ENCODE data around the gene ARF1.

ARF1 gene

GRCh38 chr1:228140724-228141225 lies 58.3 kb downstream of the ARF1 start:
- TF ChIP-seq FOXM1 (IDR thresholded peaks at IDR 0.05; ENCODE audit: borderline replicate concordance, low read depth) = no peak
- TF ChIP-seq RAD21 (IDR thresholded peaks at IDR 0.05; ENCODE audit: low read depth) = no peak
- no peak for TF ChIP-seq MAX (IDR thresholded peaks at IDR 0.05)

- TF ChIP-seq EGR1 (IDR thresholded peaks at IDR 0.05) (no peak), TCF12 (IDR thresholded peaks at IDR 0.05; ENCODE audit: low read depth) (no peak), TEAD4 (IDR thresholded peaks at IDR 0.05) (no peak), ZBTB7A (IDR thresholded peaks at IDR 0.05; ENCODE audit: low read depth) (no peak), YY1 (IDR thresholded peaks at IDR 0.05; ENCODE audit: low read depth) (no peak), RAD21 (IDR thresholded peaks at IDR 0.05; ENCODE audit: low read depth) (no peak), EP300 (IDR thresholded peaks at IDR 0.05; ENCODE audit: borderline replicate concordance) (no peak), REST (IDR thresholded peaks at IDR 0.05; ENCODE audit: low read depth) (no peak), CEBPB (IDR thresholded peaks at IDR 0.05) (no peak), FOXM1 (IDR thresholded peaks at IDR 0.05; ENCODE audit: borderline replicate concordance, low read depth) (no peak), TAF1 (IDR thresholded peaks at IDR 0.05; ENCODE audit: low read depth) (no peak), MAX (IDR thresholded peaks at IDR 0.05) (no peak), NFIC (IDR thresholded peaks at IDR 0.05) (no peak), CREB1 (IDR thresholded peaks at IDR 0.05; ENCODE audit: low read depth) (no peak), USF1 (IDR thresholded peaks at IDR 0.05) (no peak)
Observed at GRCh38 chr1:228141226-228142044, 58.9 kb downstream of the ARF1 start.

GRCh38 chr1:228142155-228142691 lies 59.7 kb downstream of the ARF1 start:
- TF ChIP-seq NFIC (IDR thresholded peaks at IDR 0.05) (no peak), TCF12 (IDR thresholded peaks at IDR 0.05; ENCODE audit: low read depth) (no peak), RAD21 (IDR thresholded peaks at IDR 0.05; ENCODE audit: low read depth) (no peak), TEAD4 (IDR thresholded peaks at IDR 0.05) (no peak), ZBTB7A (IDR thresholded peaks at IDR 0.05; ENCODE audit: low read depth) (no peak), USF1 (IDR thresholded peaks at IDR 0.05) (no peak), FOXM1 (IDR thresholded peaks at IDR 0.05; ENCODE audit: borderline replicate concordance, low read depth) (no peak), REST (IDR thresholded peaks at IDR 0.05; ENCODE audit: low read depth) (no peak), EGR1 (IDR thresholded peaks at IDR 0.05) (no peak), YY1 (IDR thresholded peaks at IDR 0.05; ENCODE audit: low read depth) (no peak), EP300 (IDR thresholded peaks at IDR 0.05; ENCODE audit: borderline replicate concordance) (no peak), TAF1 (IDR thresholded peaks at IDR 0.05; ENCODE audit: low read depth) (no peak), MAX (IDR thresholded peaks at IDR 0.05) (no peak), CREB1 (IDR thresholded peaks at IDR 0.05; ENCODE audit: low read depth) (no peak), CEBPB (IDR thresholded peaks at IDR 0.05) (no peak)

- no peak for TF ChIP-seq REST (IDR thresholded peaks at IDR 0.05; ENCODE audit: low read depth)
- no peak for TF ChIP-seq YY1 (IDR thresholded peaks at IDR 0.05; ENCODE audit: low read depth)
- no peak for TF ChIP-seq TCF12 (IDR thresholded peaks at IDR 0.05; ENCODE audit: low read depth)
- no peak for TF ChIP-seq CREB1 (IDR thresholded peaks at IDR 0.05; ENCODE audit: low read depth)
- TF ChIP-seq MAX (IDR thresholded peaks at IDR 0.05) = no peak
- no peak for TF ChIP-seq NFIC (IDR thresholded peaks at IDR 0.05)
- no peak for TF ChIP-seq ZBTB7A (IDR thresholded peaks at IDR 0.05; ENCODE audit: low read depth)
- TF ChIP-seq CEBPB (IDR thresholded peaks at IDR 0.05) = no peak
- no peak for TF ChIP-seq TEAD4 (IDR thresholded peaks at IDR 0.05)
- TF ChIP-seq USF1 (IDR thresholded peaks at IDR 0.05) = no peak
- no peak for TF ChIP-seq FOXM1 (IDR thresholded peaks at IDR 0.05; ENCODE audit: borderline replicate concordance, low read depth)
- no peak for TF ChIP-seq EGR1 (IDR thresholded peaks at IDR 0.05)
Observed at GRCh38 chr1:228142701-228143136, 60.2 kb downstream of the ARF1 start.

All from Ishikawa (cell line).